Left colon (tissue), 2 donors: ENCODE data around the gene FBXW5. TPM values are rescaled to one million over a fixed set of nuclear protein-coding genes. Genes with fewer than 3 reads are reported as not detected.
A peak's percentile ranks its signal among the peaks of the same experiment; 100 is the strongest.

Experiments
- ATAC-seq: fragments of 200-7000 bp; cut with Tn5 transposase; one replicate; pipeline ENCODE4 v1.9.1; 2020; ENCODE audit warnings: mild to moderate bottlenecking, moderate library complexity
- DNase-seq, 2 donors: peaks; one replicate each; pipeline ENCODE4 v3.0.0-alpha.2; 2020
- intact Hi-C, 2 donors: fragments of 100-400 bp; cut with DNase I in 1 of 2; cut with micrococcal nuclease in 1 of 2; formaldehyde crosslinking; loops; one replicate each; pipeline versions ENCODE4 v1.11.2 to v1.14.0; 2022; cut with DNase I, micrococcal nuclease
- total RNA-seq, 2 donors: library from RNA; stranded (reverse); fragmentation: NEBNext Ultra II Directional; extraction: Animal tissue kit (Norgen Biotek cat#: 25700); gene quantifications; one replicate each; pipeline ENCODE4 v1.2.1, GENCODE V29; 2021
- donor health status: DM: no; HTN: no; CAD: no.
- donor health status: DM: yes; HTN: yes; CAD: no.

Gene FBXW5
- total RNA-seq, 2 donors from 2014 or later, result 167 to 195 TPM

DNA sequence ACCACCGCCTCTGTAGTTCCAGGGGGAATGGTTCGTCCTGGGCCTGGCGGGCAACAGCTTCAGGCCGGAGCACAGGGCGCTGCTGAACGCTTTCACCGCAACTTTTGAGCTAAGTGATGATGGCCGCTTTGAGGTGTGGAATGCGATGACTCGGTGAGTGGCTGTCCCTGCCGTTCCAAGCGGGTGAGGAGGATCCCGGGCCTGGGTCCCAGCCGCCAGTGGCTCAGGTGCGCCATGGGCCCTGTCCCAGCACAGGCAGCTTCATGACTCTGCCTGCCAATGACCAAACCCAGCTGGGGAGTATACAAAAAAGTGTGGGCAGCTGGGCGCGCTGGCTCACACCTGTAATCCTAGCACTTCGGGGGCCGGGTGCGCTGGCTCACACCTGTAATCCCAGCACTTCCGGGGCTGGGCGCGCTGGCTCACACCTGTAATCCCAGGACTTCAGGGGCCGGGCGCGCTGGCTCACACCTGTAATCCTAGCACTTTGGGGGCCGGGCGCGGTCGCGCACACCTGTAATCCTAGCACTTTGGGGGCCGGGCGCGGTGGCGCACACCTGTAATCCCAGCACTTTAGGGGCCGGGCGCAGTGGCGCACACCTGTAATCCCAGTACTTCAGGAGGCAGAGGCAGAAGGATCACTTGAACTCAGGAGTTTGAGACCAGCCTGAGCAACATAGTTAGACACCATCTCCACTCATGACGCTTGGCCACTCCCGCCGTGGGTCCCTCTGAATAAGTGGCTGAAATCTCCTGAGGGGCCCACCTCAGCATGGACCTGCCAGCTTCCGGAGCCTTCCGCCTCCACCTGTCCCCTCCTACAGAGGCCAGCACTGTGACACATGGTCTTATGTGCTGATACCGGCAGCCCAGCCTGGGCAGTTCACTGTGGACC, 8.6 kb upstream of the FBXW5 start:
- ATAC-seq (no peak), DNase-seq (no peak)
- intact Hi-C loops, result no loop called here

DNA sequence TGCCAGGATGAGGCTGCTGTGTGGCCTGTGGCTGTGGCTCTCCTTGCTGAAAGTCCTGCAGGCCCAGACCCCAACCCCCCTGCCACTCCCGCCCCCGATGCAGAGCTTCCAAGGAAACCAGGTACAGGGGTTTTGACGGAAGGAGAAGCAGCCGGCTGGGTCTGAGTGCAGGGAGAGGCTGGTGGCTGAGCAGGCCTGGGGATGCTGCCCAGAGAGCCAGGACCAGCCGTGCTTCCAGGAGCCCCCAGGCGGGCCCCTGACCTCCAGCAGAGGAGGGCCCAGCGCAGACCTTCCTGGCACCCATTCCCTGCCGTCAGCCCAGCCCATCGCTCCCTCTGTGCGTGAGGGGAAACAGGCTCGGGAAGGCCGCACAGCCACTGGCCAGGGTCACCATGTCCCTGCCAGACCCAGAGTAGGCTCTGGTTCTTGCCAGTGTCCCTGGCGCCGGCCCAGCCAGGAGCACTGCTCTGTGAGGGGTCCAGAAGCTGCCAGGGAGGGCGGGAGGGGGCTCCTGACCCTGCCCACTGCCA, 7.8 kb upstream of the FBXW5 start:
- ATAC-seq (no peak), DNase-seq (no peak)
- intact Hi-C loops, result no loop called here

DNA sequence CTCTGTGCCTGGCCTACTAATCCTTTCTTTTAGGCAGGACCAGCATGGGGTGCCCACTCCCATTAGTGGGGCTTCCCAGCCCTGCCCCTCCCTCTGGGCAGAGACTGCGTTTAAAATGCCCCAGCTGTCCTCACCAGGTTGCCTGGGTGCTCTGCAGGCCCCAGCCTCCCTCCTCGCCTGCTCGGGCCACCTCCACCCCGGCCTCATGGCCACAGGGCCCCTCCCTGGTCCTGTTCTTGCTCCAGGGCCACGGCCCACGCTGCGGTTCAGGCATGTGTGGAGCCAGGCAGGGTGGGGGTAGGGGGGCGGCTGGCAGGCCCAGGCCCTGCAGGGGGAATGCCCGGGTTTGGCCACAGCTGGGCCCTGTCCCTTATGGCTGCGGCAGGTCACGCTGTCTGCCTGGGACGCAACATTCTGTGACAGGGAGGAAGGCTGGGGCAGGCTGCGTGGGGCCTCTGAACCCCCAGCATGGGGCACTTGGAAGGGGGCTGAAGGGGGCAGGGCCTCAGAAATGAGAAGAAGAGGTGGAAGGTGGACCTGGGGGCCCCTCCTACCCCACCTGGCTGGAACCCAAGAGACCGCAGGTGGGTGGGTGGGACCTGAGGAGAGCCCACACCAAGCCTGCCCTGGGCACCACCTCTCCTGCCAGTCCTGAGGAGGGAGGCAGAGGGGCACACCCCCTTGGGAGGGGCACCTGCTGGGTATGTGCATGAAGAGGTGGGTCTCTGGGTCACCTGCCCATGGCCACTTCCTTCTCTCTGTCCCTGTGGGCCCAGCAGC, 7.2 kb upstream of the FBXW5 start, which contains the start of gene LCN12:
LCN12 (plus strand) TSS at position 733 of the 780 bp plus-strand sequence. CDS start 55 bp downstream, outside the sequence.
- ATAC-seq (no peak), DNase-seq (peak in 1 of 2 donors; percentile 74)
- intact Hi-C loops, result no loop called here

DNA sequence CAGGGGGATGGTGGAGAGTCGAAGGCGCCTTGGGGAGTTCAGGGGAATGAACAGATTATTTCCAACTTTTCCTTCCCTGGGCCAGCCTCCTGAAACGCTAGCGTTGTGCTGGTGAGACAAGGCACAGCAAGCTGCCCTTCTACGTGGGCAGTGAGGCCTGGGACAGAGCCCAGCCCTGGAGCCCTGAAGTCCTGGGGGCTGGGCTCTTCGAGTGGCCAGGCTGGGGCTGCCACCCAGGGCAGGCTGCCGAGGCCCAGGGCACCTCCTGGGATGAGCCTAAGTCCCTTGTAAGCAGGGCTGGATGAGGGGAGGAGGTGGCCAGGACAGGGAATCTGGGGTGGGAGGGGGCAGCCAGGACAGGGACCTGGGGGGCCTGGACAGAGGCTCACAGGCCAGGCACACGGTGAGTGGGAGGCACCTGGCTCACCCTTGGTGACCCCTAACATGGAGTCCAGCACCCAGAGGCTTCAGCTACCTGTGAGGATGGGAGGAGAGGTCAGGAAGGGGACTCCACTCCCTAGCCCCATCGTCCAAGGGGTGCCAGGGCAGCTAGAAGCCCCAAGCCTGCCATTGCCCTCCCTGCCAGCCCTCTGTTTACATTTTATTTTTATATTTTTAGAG, 6.2 kb upstream of the FBXW5 start:
- ATAC-seq (peak; percentile 17), DNase-seq (no peak)
- intact Hi-C loops, result no loop called here

DNA sequence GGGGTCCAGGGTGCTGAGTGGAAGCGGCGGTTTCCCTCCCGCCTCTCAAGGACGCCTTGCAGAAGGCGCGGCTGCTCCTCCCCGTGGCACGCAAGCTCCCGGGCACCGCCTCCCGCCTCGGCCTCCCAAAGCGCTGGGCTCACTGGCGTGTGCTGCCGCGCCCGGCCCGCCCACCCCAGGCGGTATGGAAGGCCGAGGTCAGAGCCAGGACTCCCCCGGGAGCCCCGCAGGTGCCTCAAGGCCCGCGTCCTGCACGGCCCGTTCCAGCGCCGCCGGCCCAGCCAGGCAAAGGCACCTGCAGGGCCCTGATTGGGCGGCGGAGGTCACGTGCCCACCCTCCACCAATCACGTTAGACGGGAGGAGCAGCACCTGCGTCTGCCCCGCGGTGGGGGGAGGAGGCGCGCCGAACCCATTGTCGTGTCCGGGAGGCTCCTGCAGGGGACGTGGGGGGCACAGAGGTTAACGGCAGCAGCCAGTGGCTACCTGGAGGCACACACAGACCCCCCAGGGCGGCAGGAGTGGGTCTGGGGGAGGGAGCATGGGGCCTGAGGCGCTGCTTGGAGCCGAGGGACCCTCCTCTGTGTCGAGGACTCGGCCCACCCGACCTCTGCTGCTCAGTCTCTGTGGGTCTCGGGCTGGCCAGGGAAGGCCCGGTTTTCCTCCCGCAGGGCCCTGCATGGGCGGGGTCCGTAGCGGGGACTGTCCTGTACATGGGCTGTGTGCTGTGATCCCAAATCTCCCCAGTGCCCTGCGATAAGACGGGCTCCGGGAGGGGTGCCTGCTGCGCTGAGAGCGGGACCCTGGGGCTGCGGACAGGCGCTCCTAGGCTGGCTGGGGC, 5.5 kb upstream of the FBXW5 start:
- intact Hi-C loops, result loop anchor here in 1 of 2 donors (10.0 kb wide), 1 partner anchor 75 kb away; the partner anchor contains the start of gene ABCA2
- ATAC-seq (peak; percentile 79), DNase-seq (peak; percentile 97 to 98)

DNA sequence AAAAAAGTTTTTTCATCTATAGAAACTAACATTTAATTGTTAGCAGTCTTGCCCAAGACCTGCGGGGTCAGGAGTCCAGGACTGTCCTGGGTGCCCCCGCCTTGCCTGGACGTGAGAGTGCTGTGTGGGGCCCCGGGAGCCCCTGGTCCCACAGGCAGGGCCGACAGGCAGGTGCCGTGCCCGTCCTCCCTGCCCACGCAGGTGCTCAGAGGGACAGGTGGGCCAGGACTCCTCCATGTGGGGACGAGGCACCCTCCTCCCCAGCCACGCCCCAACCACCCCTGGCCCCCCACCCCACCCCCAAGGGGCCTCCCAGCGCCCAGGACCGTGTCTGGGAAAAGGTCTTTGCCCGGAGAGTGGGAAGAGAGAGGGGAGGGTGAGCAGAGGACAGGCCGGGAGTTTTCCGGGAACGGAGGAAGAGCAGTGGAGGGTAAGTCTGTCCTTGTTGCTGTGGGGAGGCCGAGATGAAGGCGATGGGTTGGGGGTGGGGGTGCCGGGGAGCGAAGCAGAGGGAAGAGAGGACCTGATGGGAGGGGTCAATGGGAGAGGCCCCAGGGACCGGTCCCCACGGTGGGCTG, 4.8 kb upstream of the FBXW5 start:
- intact Hi-C loops, result loop anchor here in 1 of 2 donors (10.0 kb wide), 1 partner anchor 75 kb away; the partner anchor contains the start of gene ABCA2
- ATAC-seq, result peak; percentile 37
- DNase-seq, result no peak

DNA sequence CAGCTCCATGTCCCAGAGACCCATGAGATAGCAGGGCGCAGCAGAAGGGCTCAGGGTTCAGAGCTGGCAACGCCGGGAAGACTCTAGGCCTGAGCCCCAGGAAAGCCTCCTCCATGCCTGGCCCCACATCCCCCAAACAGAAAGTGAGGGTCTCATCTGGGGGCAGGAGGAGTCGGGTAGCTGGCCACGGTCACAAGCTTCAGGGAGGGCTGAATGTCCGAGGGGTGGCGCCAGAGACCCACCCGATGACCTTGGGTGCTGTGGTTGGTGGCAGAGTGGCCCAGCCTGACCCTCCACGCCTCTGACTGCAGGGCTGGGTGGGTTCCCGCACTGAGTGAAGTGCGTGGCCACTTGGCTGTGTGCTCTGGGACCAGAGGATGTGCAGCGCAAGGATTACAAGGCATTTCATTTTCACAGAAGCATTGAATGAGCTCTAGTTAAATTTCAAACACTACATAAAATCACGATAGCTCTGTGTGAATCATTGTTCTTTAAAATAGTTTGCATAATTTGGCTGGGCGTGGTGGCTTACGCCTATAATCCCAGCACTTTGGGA, 3.5 kb upstream of the FBXW5 start:
- no peak for ATAC-seq
- intact Hi-C loops, result loop anchor here in 1 of 2 donors (10.0 kb wide), 1 partner anchor 77 kb away; the partner anchor contains the start of gene ABCA2
- peak; percentile 56 to 74 for DNase-seq

DNA sequence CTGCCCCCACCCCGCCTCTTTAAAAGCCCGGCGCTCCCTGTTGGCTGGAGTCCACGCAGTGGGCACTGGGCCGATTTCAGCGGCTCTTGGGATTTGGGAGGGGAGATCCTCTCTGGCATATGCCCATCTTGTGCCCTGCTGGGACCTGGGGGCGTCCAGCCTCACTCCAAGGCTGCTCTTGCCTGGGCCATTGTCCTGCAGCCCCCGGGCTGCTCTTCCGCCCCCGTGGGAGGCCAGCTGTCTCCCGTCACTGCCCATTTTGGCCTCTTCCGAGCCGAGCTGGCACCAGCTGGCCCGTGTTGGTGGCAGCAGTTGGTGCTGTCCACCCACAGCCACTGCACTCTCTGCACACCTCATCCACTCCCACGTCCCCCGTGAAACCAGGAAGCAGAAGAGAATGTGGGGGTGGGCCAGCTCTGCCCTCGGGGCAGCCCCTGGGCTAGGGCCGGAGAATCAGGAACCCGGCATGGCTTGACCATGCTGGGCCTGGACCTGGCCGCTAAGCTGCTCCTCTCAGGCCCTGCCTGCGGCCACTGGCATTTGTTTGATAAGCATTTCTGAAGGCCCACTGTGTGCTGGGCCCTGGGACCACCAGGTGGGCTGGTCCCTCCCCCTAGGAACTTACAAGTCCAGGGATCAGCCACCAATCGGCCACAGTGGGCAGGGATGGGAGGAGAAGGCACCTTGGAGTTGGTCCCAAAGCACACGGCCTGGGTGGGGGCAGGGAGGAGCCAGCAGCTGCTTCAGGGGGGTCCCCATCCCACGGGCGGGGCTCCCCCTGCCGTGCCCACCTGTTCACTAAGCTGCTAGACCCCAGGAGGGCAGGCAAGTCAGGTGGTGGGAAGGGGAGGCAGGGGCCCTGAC, 2.7 kb upstream of the FBXW5 start:
- ATAC-seq, result no peak
- peak in 1 of 2 donors; percentile 29 for DNase-seq
- intact Hi-C loops, result loop anchor here in 1 of 2 donors (10.0 kb wide), 1 partner anchor 78 kb away; the partner anchor contains the start of gene ABCA2

DNA sequence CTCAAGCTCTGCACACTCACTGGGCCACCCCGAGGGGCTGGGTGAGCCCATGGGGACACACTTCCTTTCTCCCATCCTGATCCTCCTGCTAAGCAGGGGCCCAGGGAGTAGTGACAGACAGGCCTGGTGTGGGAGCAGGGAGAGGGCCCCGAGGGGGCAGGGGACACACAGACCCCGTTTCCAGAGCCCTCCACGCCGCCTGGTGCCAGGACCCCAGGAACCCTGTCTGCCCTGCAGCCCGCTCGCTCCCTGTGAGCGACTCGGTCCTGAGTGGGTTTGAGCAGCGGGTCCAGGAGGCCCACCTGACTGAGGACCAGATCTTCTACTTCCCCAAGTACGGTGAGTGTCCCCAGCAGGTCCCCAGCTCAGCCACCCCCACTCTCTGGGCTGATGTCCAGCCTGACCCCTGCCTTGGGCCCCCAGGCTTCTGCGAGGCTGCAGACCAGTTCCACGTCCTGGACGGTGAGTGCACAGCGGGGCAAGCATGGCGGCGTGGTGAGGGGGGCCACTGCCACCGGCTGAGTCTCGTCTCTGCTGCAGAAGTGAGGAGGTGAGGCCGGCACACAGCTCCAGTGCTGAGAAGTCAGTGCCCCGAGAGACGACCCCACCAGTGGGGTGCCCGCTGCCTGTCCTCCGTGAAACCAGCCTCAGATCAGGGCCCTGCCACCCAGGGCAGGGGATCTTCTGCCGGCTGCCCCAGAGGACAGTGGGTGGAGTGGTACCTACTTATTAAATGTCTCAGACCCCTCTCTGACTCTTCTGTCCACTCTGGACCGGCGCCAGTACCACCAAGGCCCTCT, 1.9 kb upstream of the FBXW5 start:
- intact Hi-C loops, result loop anchor here in 1 of 2 donors (10.0 kb wide), 1 partner anchor 78 kb away; the partner anchor contains the start of gene ABCA2
- DNase-seq (peak in 1 of 2 donors; percentile 32), ATAC-seq (no peak)

DNA sequence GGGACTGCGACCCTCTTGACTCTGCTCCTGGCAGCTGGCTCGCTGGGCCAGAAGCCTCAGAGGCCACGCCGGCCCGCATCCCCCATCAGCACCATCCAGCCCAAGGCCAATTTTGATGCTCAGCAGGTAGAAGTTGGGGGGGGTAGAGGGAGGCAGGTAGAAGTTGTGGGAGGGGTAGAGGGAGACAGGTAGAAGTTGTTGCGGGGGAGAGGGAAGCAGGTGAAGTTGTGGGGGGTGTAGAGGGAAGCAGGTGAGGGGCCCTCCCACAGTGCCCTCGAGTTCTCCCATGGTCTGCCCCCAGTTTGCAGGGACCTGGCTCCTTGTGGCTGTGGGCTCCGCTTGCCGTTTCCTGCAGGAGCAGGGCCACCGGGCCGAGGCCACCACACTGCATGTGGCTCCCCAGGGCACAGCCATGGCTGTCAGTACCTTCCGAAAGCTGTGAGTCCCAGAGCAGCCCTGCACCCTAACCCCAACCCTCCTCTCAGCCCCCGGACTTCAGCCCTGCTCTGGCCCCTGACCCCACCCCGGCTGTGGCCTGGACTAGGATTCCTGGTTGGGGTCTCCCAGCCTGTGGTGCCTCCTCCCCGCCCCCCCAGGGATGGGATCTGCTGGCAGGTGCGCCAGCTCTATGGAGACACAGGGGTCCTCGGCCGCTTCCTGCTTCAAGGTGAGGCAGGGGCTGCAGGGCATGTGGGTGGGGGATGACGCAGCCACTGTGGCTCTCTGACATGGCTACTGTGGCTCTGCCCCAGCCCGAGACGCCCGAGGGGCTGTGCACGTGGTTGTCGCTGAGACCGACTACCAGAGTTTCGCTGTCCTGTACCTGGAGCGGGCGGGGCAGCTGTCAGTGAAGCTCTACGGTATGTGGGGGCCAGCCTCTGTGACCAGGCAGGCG, 1.0 kb upstream of the FBXW5 start:
- ATAC-seq, result no peak
- DNase-seq, result peak in 1 of 2 donors; percentile 44
- intact Hi-C loops, result loop anchor here in 1 of 2 donors (10.0 kb wide), 1 partner anchor 79 kb away; the partner anchor contains the start of gene ABCA2

DNA sequence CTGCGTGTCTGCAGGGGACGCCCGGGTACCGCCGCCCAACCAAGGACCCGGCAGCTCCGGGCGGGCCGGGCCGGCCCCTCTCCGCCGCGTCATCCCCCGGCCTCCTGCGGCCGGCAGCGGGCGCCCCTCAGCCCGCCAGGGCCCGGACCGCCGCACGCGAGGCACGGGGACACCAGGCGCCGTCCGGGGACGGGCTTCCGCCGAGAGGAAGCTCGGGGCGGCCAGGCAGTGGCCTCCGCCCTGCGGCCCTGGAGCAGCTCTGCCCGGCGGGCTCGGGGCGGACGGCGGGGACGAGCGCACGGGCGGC, 373 bp downstream of the FBXW5 start:
- DNase-seq (no peak), ATAC-seq (peak; percentile 34)
- intact Hi-C loops, result loop anchor here in 1 of 2 donors (10.0 kb wide), 1 partner anchor 81 kb away; the partner anchor contains the start of gene ABCA2

DNA sequence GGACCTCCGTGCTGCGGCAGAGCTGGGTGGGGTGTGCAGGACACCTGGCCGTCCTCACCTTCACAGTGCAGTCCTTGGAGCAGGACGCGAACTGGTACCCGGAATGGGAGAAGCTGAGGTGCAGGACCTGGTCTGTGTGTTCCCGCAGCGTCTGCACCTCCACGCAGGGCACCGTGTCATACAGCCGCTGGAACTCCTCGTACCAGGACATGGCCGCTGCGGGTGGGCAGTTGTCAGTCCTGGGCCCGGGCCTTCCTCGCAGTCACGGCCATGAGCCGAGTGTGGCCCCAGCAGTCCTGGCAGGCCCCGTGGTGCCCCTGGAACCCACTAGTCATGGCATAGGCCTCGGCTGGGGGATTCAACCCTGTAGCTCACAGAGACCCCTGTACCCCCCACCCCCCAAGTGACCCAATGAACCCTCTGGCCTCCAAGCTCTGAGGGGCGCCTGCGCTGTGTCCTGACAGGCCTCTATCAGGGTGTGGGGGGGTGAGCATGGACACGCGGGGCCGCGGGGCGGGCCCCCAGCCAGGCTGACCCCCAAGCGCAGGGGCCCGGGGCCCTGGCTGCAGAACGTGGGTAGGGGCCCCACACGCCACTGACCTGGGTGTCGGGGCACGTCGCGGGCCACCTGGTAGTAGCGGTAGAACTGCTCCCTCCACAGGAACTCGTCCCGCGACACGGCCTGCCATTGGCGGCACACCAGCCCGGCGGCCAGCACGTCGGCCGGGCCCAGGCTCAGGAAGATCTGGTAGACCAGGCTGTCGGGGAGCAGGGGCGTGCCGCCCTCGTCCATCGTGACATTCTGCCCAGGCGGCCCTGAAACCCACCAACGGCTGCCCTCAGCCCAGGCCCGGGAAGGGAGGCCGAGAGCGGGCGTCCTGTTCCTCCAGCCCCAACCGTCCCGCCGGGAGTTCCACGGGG, 987 bp downstream of the FBXW5 start:
- intact Hi-C loops, result loop anchor here in 1 of 2 donors (10.0 kb wide), 1 partner anchor 81 kb away; the partner anchor contains the start of gene ABCA2
- ATAC-seq (peak; percentile 28), DNase-seq (peak; percentile 38 to 66)

DNA sequence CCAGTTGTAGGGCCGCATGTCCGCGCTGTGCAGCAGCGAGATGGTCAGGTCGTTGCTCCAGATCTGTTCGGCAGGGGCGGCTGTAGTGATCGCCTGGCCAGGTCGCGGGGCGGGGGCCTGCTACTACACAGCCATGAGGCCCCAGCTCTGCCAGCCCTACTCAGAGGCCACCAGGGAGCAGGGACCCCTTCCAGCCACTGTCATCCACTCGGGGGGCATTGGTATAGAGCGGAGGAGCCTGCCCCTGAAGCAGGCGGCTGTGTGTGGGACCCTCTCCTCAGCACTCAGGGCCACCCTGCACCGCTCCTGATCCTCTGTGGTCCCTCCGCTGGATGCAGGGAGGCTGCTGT, 1.7 kb downstream of the FBXW5 start:
- DNase-seq (no peak), ATAC-seq (no peak)
- intact Hi-C loops, result loop anchor here in 1 of 2 donors (10.0 kb wide), 1 partner anchor 82 kb away; the partner anchor contains the start of gene ABCA2
